GM23338 (cell line): Measurements from ENCODE around the gene CD2AP. TPM values are rescaled to one million over a fixed set of nuclear protein-coding genes. Genes with fewer than 3 reads are reported as not detected.

Experiments
- ATAC-seq: fragments of 200-7000 bp; cut with Tn5 transposase; 3 replicates; pipeline ENCODE4 v1.9.1; 2020
- DNase-seq: peaks from one replicate; pipeline ENCODE4 v3.0.0-alpha.2; 2015; ENCODE audit warnings: low spot score
- H2AFZ ChIP-seq: fragments of 200-600 bp; sonication (generic); 2 replicates; pipeline ENCODE4 v1.8.0; 2016; ENCODE audit warnings: antibody characterized with exemption, mild to moderate bottlenecking, moderate library complexity
- H3F3A ChIP-seq: fragments of 200-600 bp; sonication (generic); replicated peaks from 2 replicates; pipeline ENCODE4 v1.8.0; 2017; ENCODE audit warnings: antibody characterized with exemption, mixed run types, low read depth
- H3K27ac ChIP-seq: fragments of 200-600 bp; sonication (generic); 2 replicates; pipeline ENCODE4 v1.6.1; 2016; ENCODE audit warnings: low read depth
- H3K27me3 ChIP-seq: fragments of 200-600 bp; sonication (generic); 2 replicates; pipeline ENCODE4 v1.8.0; 2016; ENCODE audit warnings: mild to moderate bottlenecking, mixed run types, moderate library complexity; ENCODE audit not compliant: insufficient read depth
- H3K36me3 ChIP-seq: fragments of 200-600 bp; sonication (generic); 2 replicates; pipeline ENCODE4 v1.8.0; 2016; ENCODE audit warnings: mild to moderate bottlenecking; ENCODE audit not compliant: insufficient read depth
- H3K4me1 ChIP-seq: fragments of 200-600 bp; sonication (generic); 2 replicates; pipeline ENCODE4 v1.8.0; 2016; ENCODE audit warnings: mild to moderate bottlenecking, moderate library complexity; ENCODE audit not compliant: insufficient read depth
- H3K4me2 ChIP-seq: fragments of 200-600 bp; sonication (generic); 2 replicates; pipeline ENCODE4 v1.7.1; 2017; ENCODE audit warnings: mixed run types
- H3K4me3 ChIP-seq: fragments of 200-600 bp; sonication (generic); 2 replicates; pipeline ENCODE4 v1.6.1; 2016; ENCODE audit warnings: mixed run types
- H3K79me2 ChIP-seq: fragments of 200-600 bp; sonication (generic); replicated peaks from 2 replicates; pipeline ENCODE4 v1.8.0; 2017; ENCODE audit warnings: mild to moderate bottlenecking; ENCODE audit not compliant: insufficient read depth
- H3K9me2 ChIP-seq: fragments of 200-600 bp; sonication (generic); 2 replicates; pipeline ENCODE4 v1.8.0; 2017; ENCODE audit not compliant: insufficient read depth
- H4K20me1 ChIP-seq: fragments of 200-600 bp; sonication (generic); replicated peaks from 2 replicates; pipeline ENCODE4 v1.8.0; 2017; ENCODE audit warnings: mild to moderate bottlenecking; ENCODE audit not compliant: insufficient read depth
- H3K27ac Mint-ChIP-seq: 2 replicates; pipeline ENCODE4 v1.8.0; 2020; ENCODE audit warnings: inconsistent platforms, mild to moderate bottlenecking, moderate library complexity, mixed read lengths
- H3K27me3 Mint-ChIP-seq: 3 replicates; pipeline ENCODE4 v1.8.0; 2022; ENCODE audit warnings: low read depth, mild to moderate bottlenecking, moderate library complexity, mixed read lengths, inconsistent platforms; ENCODE audit not compliant: insufficient read depth, poor library complexity
- H3K36me3 Mint-ChIP-seq: 3 replicates; pipeline ENCODE4 v1.8.0; 2021; ENCODE audit warnings: low read depth, mild to moderate bottlenecking, inconsistent platforms, moderate library complexity, mixed read lengths
- H3K4me1 Mint-ChIP-seq: 3 replicates; pipeline ENCODE4 v1.8.0; 2020; ENCODE audit warnings: mild to moderate bottlenecking, inconsistent platforms, mixed read lengths
- H3K4me3 Mint-ChIP-seq: 3 replicates; pipeline ENCODE4 v1.8.0; 2021; ENCODE audit warnings: moderate library complexity, mild to moderate bottlenecking, inconsistent platforms, mixed read lengths
- H3K9me3 Mint-ChIP-seq: 3 replicates; pipeline ENCODE4 v1.8.0; 2020; ENCODE audit warnings: moderate library complexity, mild to moderate bottlenecking, inconsistent platforms, mixed read lengths
- CREB1 ChIP-seq: fragments of 250-450 bp; sonication (Bioruptor Pico); IDR thresholded peaks from 2 replicates; pipeline ENCODE4 v1.5.0; 2020; ENCODE audit warnings: low read depth, mild to moderate bottlenecking, moderate library complexity
- CTCF ChIP-seq, 2 experiments: fragments of 200-600 bp in 1 of 2; sonication (generic) in 1 of 2; conservative IDR thresholded peaks; 2 replicates each; pipeline versions ENCODE4 v1.5.1 to v1.6.1; 2016 to 2017; ENCODE audit warnings: antibody characterized with exemption in 2 of 2, low read depth in 2 of 2, mild to moderate bottlenecking in 2 of 2, moderate library complexity in 1 of 2
- ETS1 ChIP-seq: IDR thresholded peaks from 2 replicates; pipeline ENCODE4 v1.6.1; 2016; ENCODE audit warnings: antibody characterized with exemption
- EZH2 ChIP-seq: fragments of 200-600 bp; sonication (generic); IDR thresholded peaks from one replicate; pipeline ENCODE4 v1.8.0; 2017; ENCODE audit warnings: antibody characterized with exemption, mild to moderate bottlenecking, low read depth; ENCODE audit not compliant: unreplicated experiment
- EZH2phosphoT487 ChIP-seq: fragments of 200-600 bp; sonication (generic); IDR thresholded peaks from one replicate; pipeline ENCODE4 v1.8.1; 2018; ENCODE audit warnings: antibody characterized with exemption; ENCODE audit not compliant: unreplicated experiment
- JUNB ChIP-seq: IDR thresholded peaks from one replicate; pipeline ENCODE4 v1.6.1; 2016; ENCODE audit warnings: antibody characterized with exemption; ENCODE audit not compliant: unreplicated experiment
- NANOG ChIP-seq: IDR thresholded peaks from 2 replicates; pipeline ENCODE4 v1.6.1; 2016; ENCODE audit warnings: antibody characterized with exemption, borderline replicate concordance
- REST ChIP-seq: IDR thresholded peaks from one replicate; pipeline ENCODE4 v1.6.1; 2018; ENCODE audit warnings: antibody characterized with exemption; ENCODE audit not compliant: unreplicated experiment
- STAT1 ChIP-seq: IDR thresholded peaks from one replicate; pipeline ENCODE4 v1.6.1; 2016; ENCODE audit warnings: antibody characterized with exemption; ENCODE audit not compliant: unreplicated experiment
- ZNF331 ChIP-seq: fragments of 250-450 bp; sonication (Bioruptor Pico); IDR thresholded peaks from 2 replicates; pipeline ENCODE4 v1.5.0; 2020; ENCODE audit warnings: low read depth, mild to moderate bottlenecking, moderate library complexity
- ZNF462 ChIP-seq: fragments of 250-450 bp; sonication (Bioruptor Pico); IDR thresholded peaks from 2 replicates; pipeline ENCODE4 v1.5.0; 2020; ENCODE audit warnings: mild to moderate bottlenecking, moderate library complexity
- polyA plus RNA-seq: library from polyadenylated mRNA; unstranded; fragments of >200 nt; fragmentation: Nextera tagmentation; extraction: Ambion mirVana; gene quantifications from 2 replicates; pipeline ENCODE4 v1.2.1, GENCODE V29; 2016
- total RNA-seq: library from RNA; depleted of rRNA; stranded (reverse); fragments of >200 nt; shearing (Covaris generic); gene quantifications from 2 replicates; pipeline ENCODE4 v1.2.3, GENCODE V29; 2014

CD2AP gene
- total and polyA plus RNA-seq, 2 experiments from 2014 or later = 38.0 to 93.2 TPM

GRCh38 chr6:47603995-47604394 is 126.4 kb downstream of the CD2AP start:
- Histone ChIP-seq H3K4me3 (no peak overlapping the region), H3K27me3 (no peaks in the 10 kb centered on the region), H3K36me3 (peaks cover under 1% of the 10 kb centered on the region; the same call in 1 of the 2 replicates), H3K4me2 (no peak overlapping the region), H3K79me2 (no peaks in the 10 kb centered on the region), H3K4me1 (no peaks in the 10 kb centered on the region), H4K20me1 (no peaks in the 10 kb centered on the region), H2AFZ (no peak overlapping the region), H3F3A (no peaks in the 10 kb centered on the region), H3K9me2 (no peaks in the 10 kb centered on the region), H3K27ac (no peak overlapping the region)
- no peak overlapping the region for H3K27ac Mint-ChIP-seq
- peaks cover 36% of the 10 kb centered on the region for H3K36me3 Mint-ChIP-seq
- H3K27me3 Mint-ChIP-seq = no peaks in the 10 kb centered on the region
- no peak overlapping the region for H3K4me3 Mint-ChIP-seq
- ATAC-seq (no peak), DNase-seq (no peak)
- TF ChIP-seq ZNF462 (CRISPR knock-in tag) = no peak
- TF ChIP-seq EZH2phosphoT487 = no peak
- TF ChIP-seq NANOG = no peak
- no peak for TF ChIP-seq ZNF331
- no peak for TF ChIP-seq ETS1
- no peak for TF ChIP-seq STAT1
- no peak for TF ChIP-seq CREB1 (CRISPR knock-in tag)
- TF ChIP-seq REST = no peak
- TF ChIP-seq EZH2 = no peak
- TF ChIP-seq JUNB = no peak
- TF ChIP-seq CTCF (conservative IDR thresholded peaks at IDR 0.05; ENCODE audit: low read depth in 2 of 2) = no peak
- no peaks in the 10 kb centered on the region for H3K4me1 Mint-ChIP-seq
- no peaks in the 10 kb centered on the region for H3K9me3 Mint-ChIP-seq
